ENCODE data around the gene KIAA0586. TPM values are rescaled to one million over a fixed set of nuclear protein-coding genes. Genes with fewer than 3 reads are reported as not detected.

KIAA0586 gene
- total RNA-seq, 4 donors from 2014 or later, result 12.0 to 26.3 (median 12.2) TPM

GRCh38 chr14:58543253-58543652, 115.7 kb downstream of the KIAA0586 start:
- TF ChIP-seq CTCF (IDR thresholded peaks at IDR 0.05), result no peak
- ATAC-seq (ENCODE audit: low FRiP score) (no peak), DNase-seq (ENCODE audit: low spot score) (no peak)

GRCh38 chr14:58547649-58548048, 120.1 kb downstream of the KIAA0586 start:
- no peak for DNase-seq (ENCODE audit: low spot score)
- no peak for ATAC-seq (ENCODE audit: low FRiP score)
- TF ChIP-seq CTCF (IDR thresholded peaks at IDR 0.05), result no peak

GRCh38 chr14:58549105-58549757, 121.7 kb downstream of the KIAA0586 start:
- no peak for ATAC-seq (ENCODE audit: low FRiP score)
- TF ChIP-seq CTCF (IDR thresholded peaks at IDR 0.05), result no peak
- no peak for DNase-seq (ENCODE audit: low spot score)

- ATAC-seq (ENCODE audit: low FRiP score) (no peak), DNase-seq (ENCODE audit: low spot score) (no peak)
- no peak for TF ChIP-seq CTCF (IDR thresholded peaks at IDR 0.05)
These were observed 126.4 kb downstream of the KIAA0586 start for GRCh38 chr14:58553959-58554358.

- no peak for DNase-seq (ENCODE audit: low spot score)
- no peak for TF ChIP-seq CTCF (IDR thresholded peaks at IDR 0.05)
- ATAC-seq (ENCODE audit: low FRiP score), result no peak
These were observed 128.1 kb downstream of the KIAA0586 start for GRCh38 chr14:58555647-58556046.

- DNase-seq (ENCODE audit: low spot score) (no peak), ATAC-seq (ENCODE audit: low FRiP score) (no peak)
- no peak for TF ChIP-seq CTCF (IDR thresholded peaks at IDR 0.05)
These were observed 129.7 kb downstream of the KIAA0586 start for GRCh38 chr14:58557242-58557641.

- TF ChIP-seq CTCF (IDR thresholded peaks at IDR 0.05), result no peak
- DNase-seq (ENCODE audit: low spot score), result no peak
- ATAC-seq (ENCODE audit: low FRiP score), result no peak
These were observed 132.7 kb downstream of the KIAA0586 start for GRCh38 chr14:58560208-58560607.

All from omental fat pad (tissue), 4 donors.